HG03280 (cell line): ENCODE data around the gene TLE4.

ENCODE experiments used
- ATAC-seq: cut with Tn5 transposase; IDR thresholded peaks from one replicate; pipeline ENCODE4 v1.9.1; 2021; ENCODE audit warnings: mild to moderate bottlenecking, moderate library complexity; ENCODE audit not compliant: unreplicated experiment

Gene TLE4

DNA sequence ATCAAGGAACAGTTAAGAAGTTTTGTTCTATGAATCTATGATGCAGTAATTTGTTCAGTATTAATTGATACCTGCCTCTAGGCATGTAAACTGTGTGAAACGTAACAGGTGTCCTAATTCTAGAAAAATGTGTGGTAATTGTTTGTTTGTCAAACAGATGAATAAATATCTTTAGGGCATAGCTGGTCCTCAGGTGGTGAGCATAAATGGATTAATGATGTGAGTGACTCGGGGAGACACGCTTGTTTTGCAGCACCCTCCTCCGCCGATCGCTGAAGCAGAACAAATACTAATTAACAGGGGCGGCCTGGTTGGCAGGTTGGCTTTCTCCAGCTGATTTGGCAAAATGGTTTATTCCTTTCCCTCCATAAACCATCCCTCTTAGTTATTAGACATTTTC lies 88.8 kb downstream of the TLE4 start:
- no peak for ATAC-seq

DNA sequence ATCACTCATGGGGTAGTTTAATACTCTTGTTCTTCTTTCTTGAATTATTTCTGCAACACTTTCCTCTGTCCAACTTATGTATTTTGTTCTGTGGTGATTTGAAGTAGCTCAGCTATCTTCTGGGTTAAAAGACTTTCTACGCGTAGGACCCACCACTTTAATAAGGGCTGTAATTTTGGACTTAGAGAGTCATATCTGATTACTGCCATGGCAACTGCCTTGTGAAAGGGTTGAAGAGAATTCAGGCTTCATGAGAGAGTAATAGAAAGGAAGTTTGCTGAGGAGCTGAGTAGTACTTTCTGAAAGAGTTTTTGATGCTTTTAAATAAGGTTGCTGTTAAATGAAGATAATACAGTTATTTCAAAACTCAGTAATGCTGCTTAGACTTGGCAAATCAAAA lies 89.5 kb downstream of the TLE4 start:
- no peak for ATAC-seq

DNA sequence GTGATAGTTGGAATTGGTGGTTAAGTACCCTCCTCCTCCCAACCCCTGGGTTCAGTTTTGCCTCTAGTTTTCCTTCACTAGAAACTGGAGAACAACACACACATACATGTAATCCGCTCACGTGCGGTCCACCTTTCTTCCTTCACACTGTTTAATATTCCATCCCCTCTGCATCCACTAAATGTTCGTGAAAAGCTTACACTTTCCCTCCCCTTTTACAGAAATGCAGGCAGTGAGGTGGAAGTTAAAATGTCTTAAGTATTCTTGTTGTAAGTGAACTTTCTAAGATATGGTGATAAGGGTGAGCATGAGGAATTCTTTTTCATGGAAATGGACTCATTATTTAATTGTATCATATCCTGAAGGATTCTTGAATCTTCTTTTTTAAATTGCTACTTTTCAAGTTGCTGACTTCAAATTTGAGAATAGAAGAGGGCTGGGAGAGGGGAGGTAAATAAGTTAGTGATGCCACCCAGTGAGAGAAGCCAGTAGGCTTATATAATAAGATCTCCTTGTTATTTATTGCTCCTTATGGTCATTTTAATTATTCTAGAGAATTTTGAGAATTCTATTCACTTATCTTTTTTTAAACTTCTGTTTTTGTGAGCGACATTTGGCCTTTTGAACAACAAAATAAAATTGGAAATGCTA lies 90.2 kb downstream of the TLE4 start:
- no peak for ATAC-seq

DNA sequence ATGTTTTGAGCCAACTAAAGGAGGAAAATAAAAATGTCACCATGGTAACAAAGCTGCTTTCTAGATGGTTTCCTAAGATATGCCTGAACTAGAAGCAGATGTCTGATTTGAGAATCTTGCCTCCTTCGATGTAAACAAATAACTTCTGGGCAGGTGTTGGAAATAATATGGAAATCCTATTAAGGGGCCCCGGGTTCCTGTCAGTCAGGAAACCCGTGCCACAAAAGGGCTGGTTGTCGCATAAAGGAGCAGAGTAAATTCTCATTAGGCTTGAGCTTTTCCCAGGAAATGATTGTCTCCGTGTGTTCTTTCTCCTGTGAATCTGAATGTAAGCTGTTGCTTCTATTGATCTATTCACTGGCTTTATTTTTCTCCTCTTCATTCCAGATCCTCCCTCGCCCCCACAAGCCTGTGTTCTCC lies 90.8 kb downstream of the TLE4 start:
- no peak for ATAC-seq

DNA sequence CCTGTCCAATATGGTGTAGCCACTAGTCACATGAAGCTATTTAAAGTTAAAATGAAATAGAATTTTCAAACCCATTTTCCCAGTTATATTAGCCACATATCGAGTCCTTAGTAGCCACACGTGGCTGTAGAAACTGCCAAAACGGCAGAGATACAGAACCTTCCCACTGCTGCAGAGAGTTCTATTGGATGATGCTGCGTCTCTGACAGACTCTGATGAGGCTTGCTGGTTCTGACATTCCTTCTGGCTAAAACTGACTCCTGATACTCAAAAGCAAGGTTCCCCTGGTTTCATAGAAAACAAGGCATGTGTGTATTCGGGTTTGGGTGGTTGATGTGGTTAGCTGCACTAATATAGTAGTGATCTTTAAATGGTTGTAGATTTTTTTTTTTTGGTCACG lies 91.5 kb downstream of the TLE4 start:
- ATAC-seq: no peak

DNA sequence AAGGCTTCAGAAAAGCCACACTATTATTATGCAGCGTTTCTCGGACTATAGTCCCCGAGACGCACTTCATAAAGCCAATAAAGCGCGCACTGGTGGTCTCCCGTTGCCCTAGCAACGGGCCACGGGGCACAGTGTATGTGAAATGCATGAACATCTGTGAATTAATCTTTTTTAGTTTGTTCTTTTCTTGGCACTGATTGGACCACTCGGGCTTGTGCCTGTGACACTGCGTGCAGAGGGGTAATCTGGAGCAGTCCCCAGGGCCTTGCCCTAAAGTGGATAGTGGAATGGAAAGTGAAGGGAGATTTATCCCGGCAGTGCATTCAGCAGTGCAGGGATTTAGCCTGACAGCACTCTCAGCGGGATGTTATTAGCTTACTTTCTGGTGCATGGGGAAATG lies 92.1 kb downstream of the TLE4 start:
- no peak for ATAC-seq

DNA sequence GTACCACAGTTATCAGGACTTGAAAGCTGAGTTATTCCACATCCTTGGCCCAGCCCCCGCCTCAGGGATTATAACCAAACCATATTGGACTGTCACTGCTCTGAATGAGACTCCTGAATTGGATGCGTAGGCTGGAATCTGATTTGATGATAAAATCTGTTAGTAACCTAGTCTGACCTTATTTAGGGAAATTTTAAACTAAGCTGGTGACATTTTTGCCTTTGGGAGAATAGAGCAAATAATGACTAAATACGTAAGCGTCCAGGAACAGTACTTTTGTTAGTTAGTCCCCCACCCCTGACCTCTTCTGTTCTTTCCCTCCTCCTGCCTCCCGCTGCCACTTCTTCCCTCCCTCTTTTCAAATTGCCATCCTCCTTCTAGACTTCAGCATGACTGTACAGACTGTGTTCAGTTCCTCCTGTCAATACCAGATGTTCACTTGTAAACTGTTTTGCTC lies 92.6 kb downstream of the TLE4 start:
- ATAC-seq: no peak

DNA sequence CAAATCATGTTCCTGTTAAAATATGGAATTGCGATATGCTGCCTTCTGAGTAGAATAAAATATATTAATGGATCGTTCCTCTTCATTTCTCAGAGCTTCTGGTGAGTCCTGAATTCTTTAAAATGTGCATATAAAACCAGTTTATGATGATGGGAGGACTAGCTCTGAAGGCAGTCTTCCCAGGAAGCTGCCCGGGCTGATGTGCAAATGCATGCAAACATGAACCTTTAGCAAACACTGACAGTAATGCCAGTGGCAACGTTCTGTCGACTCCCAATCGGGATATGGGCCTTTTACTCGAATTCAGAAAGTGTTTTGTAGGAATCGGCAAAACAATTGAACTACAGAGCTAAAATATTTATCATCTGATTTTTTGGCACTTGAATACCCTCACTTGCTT lies 93.6 kb downstream of the TLE4 start:
- no peak for ATAC-seq

DNA sequence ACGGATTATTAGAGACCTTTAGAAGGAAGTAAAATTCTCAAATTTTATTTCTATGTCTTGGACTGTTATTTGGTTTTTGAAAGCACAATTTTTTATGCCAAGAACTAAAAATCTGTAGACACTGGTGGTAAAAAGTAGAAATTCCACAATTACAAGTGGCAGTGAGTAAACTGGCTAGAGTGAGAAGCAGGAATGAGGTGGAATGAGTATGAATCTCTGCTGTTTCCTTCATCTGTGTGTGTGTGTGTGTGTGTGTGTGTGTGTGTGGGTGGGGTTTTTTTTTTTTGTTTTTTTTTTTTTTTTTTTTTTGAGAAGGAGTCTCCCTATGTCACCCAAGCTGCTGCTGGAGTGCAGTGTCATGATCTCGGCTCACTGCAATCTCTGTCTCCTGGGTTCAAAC lies 94.2 kb downstream of the TLE4 start:
- ATAC-seq: no peak

DNA sequence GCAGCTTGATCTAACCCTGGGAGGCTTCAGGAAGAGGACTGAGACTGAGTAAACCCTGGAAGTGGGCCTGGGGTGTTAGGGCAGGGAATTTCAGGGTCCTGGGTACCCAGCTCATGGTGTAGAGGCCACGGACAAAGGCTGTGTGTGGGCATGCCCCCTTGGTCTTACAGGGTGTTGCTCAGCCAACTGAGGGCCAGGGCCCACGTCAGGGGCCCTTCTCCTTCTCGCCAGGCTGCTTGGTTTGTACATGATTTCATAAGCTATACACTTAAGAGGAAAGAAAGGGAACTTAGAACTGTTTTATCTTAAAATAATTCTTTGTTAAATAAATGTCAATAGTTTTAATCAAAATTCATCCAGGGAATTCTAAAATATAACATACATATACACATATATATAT lies 95.4 kb downstream of the TLE4 start:
- ATAC-seq: no peak

DNA sequence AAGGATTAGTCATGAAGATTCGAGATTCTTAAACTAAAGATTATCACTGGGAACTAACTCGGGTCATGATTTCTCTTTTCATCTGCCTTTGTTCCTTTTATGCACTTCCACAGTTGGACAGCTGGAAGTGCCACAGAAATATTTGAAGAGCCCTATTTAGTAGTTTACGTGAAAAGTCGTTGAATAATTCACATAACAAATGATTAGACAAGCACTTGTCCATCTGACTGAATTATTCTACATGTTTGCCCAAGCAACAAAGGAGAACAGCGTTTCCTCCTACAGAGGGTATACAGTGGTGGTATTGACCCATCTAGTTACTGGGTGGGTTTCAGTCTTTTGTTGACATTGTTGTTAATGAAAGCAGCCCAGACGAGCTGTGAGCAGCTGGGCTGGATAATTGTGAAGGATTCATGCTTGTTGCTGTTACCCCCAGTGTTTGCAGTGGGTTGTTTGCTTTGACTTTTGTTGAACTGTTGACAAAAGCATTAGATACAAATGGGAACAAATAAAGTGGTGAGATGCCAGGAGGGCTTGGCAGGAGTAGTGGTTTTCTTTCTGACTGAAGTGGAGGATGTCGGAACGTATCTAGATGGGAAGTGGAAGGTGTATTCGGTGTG lies 96.2 kb downstream of the TLE4 start:
- no peak for ATAC-seq

DNA sequence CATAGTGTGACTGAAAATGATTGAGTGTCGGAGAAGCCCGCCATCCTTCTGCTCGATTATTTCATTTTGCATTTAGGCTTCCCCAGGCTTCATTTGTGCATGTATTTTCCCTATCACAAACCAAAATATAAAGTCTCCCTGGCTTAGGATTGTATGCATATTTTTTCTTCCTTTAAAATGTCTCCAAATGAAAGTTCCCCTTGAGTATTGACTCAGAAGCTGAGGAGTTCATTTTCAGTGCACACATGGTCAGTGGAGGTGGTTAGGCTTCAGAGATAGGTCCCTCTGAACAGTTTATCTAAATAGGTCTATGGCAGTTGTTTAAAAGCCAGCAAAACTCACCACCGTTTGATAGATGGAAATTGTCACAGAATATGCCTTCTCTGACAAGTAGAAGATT lies 97.2 kb downstream of the TLE4 start:
- no peak for ATAC-seq

DNA sequence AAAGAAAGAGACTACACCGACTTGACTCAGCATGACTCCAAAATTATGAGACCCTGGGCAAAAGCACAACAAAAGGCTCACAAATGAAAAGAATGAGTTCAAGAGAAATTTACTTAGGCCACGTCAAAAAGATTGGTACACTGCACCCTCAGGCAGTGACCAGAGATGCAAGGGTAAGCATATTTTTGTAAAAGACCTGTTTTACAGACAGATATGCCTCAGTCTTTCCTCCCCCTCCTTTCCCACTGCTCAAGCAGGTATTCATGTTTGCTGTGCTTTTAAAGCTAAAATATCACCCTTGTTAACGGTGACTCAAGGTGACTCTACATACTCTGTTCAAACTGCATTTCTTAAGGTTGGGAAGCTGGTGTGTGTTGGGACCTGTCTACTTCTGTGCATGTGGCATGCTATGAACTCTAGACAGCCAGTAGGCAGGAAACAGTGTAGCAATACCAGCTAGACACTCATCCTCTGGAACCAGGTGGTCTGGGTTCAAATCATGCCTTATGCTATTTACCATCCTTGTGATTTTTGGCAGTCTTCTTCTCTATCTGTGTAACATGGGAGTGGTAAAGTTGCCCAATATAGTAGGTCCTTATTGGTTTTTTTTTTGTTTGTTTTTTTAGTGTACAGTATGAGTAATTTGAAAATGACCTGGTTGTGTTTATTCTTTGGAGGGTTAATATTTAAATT lies 98.7 kb downstream of the TLE4 start:
- no peak for ATAC-seq

DNA sequence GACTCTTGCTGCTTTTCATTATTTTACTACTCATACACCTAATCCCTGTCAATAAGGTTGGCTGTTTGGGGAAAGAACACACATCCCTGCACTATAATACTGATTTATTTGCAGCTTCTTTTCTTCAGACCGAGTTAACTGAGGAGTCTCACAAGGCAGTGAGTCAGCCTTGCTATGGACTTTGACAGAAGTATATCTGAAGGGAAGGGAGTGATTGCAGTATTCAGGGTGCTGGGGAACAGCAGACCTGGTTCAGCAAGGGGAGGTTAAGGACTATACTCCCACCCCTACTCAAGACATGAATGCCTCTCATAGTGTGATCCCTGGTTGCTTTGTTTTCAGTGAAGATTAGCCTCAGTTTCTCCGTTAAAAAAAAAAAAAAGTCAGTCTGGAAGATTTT lies 99.8 kb downstream of the TLE4 start:
- no peak for ATAC-seq

DNA sequence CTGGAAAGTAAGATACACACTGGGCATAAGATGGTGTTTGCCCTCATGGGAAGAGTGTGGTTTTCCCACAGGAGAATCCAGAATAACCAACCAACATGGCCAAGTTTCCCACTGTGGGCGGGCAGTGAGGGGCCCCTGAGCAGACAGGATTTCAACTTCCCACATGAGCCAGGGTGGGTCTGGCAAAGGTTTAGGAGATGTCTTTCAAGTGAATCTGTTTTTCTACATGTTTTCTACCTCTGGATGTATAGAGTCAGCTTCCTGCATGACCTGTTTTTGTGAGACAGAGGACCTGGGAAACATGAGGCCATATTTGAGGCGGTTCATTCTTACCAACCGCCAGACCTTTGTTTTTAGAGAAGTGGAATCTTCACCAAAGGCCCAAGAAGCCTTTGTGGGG lies 100.5 kb downstream of the TLE4 start:
- no peak for ATAC-seq

DNA sequence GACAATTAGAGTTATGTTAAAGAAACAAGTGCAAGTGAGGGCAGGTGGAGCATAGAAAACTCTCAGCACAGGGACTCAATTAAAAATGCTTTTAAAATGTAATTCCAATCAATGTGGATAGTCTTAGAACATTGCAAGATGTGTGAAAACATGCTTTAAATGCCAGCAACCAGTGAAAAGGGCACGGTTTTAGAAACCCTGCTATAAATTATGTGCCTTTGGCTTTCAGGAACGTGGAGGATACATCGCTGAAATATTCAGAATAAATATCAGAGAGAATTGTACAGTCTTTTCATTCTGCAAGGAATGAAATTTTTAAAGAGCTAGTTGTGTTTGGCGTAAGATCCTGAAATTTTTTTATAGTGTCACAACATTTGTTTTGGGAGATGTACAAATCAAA lies 101.1 kb downstream of the TLE4 start:
- ATAC-seq: no peak

DNA sequence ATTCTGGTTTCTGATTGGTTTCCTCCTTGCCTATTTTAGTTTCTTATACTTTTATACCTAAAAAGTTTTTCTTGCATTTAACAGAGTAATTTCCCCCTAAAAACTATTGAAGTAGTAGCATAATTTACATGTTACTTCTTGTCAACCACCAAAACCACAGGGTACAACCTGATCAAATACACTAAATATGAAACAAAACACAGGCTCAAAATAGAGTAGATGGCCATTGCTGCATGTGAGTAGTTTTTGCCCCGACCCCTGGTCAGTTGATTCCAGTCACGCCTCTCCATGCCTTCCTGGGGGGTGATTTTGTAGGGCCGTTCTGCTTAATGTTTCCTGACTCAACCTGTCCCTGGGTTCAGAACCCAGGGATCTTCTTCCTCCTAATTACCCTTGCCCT lies 101.8 kb downstream of the TLE4 start:
- ATAC-seq: peak; percentile 67

DNA sequence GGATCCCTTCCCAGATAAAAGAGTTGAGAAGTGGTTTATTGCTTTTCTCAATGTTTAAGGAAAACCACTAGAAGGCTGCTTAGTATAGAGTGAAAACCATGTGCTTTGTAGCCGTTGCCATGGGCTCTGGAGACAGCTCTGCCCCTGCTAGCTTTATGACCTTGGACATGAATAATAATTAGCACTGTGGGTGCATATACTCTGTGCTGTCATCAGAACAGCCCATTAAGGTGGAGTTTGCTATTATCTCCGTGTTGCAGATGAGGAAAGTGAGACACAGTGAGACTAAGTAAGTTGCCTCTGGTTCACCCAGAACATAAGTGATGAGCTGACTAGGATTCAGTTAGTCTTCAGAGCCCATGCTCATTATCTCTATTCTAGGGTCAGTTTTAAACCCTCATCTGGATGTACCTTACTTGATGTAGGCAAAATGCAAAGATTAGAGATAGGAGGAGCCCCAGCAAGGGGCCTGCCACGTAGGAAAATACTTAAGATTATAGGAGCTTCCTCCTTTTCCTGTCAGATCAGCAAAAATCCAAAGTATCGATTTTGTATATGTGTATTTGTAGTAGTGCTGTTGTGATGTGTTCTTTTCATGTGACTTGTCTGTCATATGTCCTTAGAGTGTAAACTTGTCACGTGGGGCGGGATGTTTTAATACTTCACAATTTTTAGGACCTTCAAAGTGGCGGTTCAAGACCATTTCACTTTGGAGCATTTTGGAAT lies 102.5 kb downstream of the TLE4 start:
- ATAC-seq: peak; percentile 49

DNA sequence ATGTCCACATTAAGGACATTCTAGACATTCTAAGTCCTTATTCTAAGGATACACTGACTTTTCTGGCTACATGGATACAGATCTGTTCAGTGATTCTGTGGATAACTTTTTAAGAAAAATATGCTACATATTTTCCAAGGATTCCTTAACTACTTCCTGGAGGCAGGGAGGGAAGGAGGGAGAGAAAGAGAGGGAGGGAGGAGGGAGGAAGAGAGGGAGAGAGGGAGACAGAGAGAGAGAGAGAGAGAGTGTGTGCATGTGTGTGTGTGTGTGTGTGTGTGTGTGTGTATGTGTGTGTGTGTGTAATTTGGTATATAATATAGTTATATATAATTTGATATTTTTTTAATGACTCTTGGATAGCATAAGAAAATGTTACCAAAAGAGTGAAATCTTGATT lies 109.8 kb downstream of the TLE4 start:
- no peak for ATAC-seq

DNA sequence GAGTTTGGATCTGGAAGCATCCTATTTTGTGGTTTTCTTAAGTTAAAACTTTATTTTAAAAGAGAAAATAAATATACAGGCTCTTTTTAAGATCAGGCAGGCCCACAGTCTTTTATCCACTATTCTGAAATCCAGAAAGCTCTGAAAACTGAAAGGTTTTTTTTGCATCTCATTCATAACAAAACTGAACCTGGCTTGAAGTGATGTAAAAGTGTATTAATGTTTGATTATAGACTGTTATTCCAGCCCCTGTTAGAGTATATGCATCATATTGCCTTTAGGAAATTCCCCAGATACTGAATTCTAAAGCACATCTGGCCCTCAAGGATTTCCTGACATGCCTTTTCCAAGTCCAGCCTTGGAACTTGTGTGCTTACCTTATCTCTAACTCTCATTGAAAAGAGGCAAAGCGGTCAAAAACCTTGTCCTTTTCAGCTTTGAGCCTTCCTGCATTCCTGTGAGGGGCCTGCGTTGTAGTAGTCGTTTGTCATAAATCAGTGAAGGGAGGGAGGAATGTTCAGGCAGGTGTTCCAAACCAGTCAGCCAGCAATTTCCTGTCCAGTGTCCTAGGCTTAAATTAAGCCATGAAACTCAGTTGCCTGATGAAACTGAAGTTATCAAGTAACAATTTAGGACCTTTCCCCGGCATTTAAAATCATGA lies 110.4 kb downstream of the TLE4 start:
- no peak for ATAC-seq

DNA sequence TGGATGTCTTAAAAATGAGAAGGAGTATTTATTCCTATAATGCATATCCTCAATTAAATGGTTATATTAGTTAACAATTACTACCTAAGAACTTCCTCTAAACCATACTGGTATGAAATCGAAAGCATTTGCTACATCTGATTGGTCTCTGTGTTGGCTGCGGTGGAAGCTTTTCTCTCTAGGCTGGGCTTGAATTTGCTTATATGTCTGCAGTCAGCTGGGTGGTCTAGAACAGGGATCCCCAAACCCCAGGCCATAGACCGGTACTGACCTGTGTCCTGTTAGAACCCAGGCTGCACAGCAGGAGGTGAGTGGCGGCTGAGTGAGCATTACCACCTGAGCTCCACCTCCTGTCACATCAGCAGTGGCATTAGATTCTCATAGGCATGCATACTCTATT lies 112.3 kb downstream of the TLE4 start:
- no peak for ATAC-seq
